MM.1S (cell line): ENCODE measurements around the gene PFKFB4.

Experiments used
- DNase-seq: peaks from one replicate; pipeline ENCODE4 v3.0.0-alpha.2; 2015
- H2AFZ ChIP-seq: fragments of 300-600 bp; sonication (generic); 2 replicates; pipeline ENCODE4 v1.6.0; 2016; ENCODE audit warnings: antibody characterized with exemption, low read length
- H3F3A ChIP-seq: fragments of 300-600 bp; sonication (generic); 2 replicates; pipeline ENCODE4 v1.6.1; 2016; ENCODE audit warnings: mild to moderate bottlenecking, antibody characterized with exemption, low read length, moderate library complexity, mixed read lengths; ENCODE audit not compliant: insufficient read depth
- H3K27ac ChIP-seq: fragments of 300-600 bp; sonication (generic); 2 replicates; pipeline ENCODE4 v1.5.1; 2016; ENCODE audit warnings: mild to moderate bottlenecking, low read length
- H3K27me3 ChIP-seq: fragments of 300-600 bp; sonication (generic); replicated peaks from 2 replicates; pipeline ENCODE4 v1.6.0; 2016; ENCODE audit warnings: low read length; ENCODE audit not compliant: insufficient read depth
- H3K36me3 ChIP-seq: fragments of 300-600 bp; sonication (generic); replicated peaks from 2 replicates; pipeline ENCODE4 v1.6.1; 2016; ENCODE audit warnings: mild to moderate bottlenecking, low read length, mixed read lengths; ENCODE audit not compliant: insufficient read depth
- H3K4me1 ChIP-seq: fragments of 300-600 bp; sonication (generic); 2 replicates; pipeline ENCODE4 v1.6.1; 2016; ENCODE audit warnings: low read length, mixed read lengths
- H3K4me2 ChIP-seq: fragments of 300-600 bp; sonication (generic); 2 replicates; pipeline ENCODE4 v1.6.0; 2016; ENCODE audit warnings: low read depth, low read length
- H3K4me3 ChIP-seq: fragments of 300-600 bp; sonication (generic); 2 replicates; pipeline ENCODE4 v1.5.1; 2016; ENCODE audit warnings: low read length, mixed read lengths
- H3K79me2 ChIP-seq: fragments of 300-600 bp; sonication (generic); 2 replicates; pipeline ENCODE4 v1.6.1; 2016; ENCODE audit warnings: mixed run types, low read length, mixed read lengths
- H3K9ac ChIP-seq: fragments of 300-600 bp; sonication (generic); 2 replicates; pipeline ENCODE4 v1.6.1; 2016; ENCODE audit warnings: low read length, mixed read lengths
- H3K9me2 ChIP-seq: fragments of 300-600 bp; sonication (generic); replicated peaks from 2 replicates; pipeline ENCODE4 v1.6.1; 2016; ENCODE audit warnings: mild to moderate bottlenecking, low read length, mixed read lengths; ENCODE audit not compliant: insufficient read depth
- H3K9me3 ChIP-seq: fragments of 300-600 bp; sonication (generic); replicated peaks from 2 replicates; pipeline ENCODE4 v1.6.1; 2016; ENCODE audit warnings: mild to moderate bottlenecking, low read length, mixed read lengths; ENCODE audit not compliant: insufficient read depth
- H4K20me1 ChIP-seq: fragments of 300-600 bp; sonication (generic); 2 replicates; pipeline ENCODE4 v1.6.1; 2016; ENCODE audit warnings: mild to moderate bottlenecking, low read length, moderate library complexity, mixed read lengths; ENCODE audit not compliant: insufficient read depth
- EZH2 ChIP-seq: fragments of 300-600 bp; sonication (generic); optimal IDR thresholded peaks from 2 replicates; pipeline ENCODE3; 2017; ENCODE audit warnings: low read depth, mild to moderate bottlenecking, antibody characterized with exemption, low read length, mixed read lengths
- EZH2phosphoT487 ChIP-seq: fragments of 300-600 bp; sonication (generic); IDR thresholded peaks from 2 replicates; pipeline ENCODE4 v1.6.1; 2018; ENCODE audit warnings: antibody characterized with exemption, low read length
- TF ChIP-seq, protein P1 (sequence below): fragments of 300-600 bp; sonication (generic); IDR thresholded peaks from 2 replicates; pipeline ENCODE4 v1.5.1; 2016; ENCODE audit warnings: antibody characterized with exemption, low read length, mixed read lengths

Gene PFKFB4

DNA sequence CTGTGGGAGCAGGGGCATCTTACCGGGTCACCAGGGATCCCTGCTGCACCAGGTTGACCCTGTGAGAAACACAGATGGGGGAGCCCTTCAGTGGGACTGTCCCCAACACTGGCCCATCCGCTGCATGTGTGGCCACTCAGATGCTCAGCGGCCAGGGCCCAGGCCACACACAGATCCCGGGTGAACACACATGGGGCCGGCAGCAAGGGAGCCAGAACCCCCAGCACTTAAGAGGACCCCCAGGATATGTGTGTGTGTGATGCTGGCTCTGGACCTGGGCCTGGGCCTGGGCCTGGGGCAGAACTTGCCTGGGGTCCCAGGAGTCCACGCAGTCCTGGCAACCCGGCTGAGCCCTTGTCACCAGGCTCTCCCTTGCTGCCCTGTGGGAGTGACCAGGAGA, 11.9 kb upstream of the PFKFB4 start:
- no peaks in the 10 kb centered on the region for H3F3A ChIP-seq
- H3K27ac ChIP-seq: no peak overlapping the region
- H3K9ac ChIP-seq: no peak overlapping the region
- no peak overlapping the region for H3K4me2 ChIP-seq
- TF ChIP-seq EZH2phosphoT487 (no peak), EZH2 (no peak)
- TF ChIP-seq, protein P1, sequence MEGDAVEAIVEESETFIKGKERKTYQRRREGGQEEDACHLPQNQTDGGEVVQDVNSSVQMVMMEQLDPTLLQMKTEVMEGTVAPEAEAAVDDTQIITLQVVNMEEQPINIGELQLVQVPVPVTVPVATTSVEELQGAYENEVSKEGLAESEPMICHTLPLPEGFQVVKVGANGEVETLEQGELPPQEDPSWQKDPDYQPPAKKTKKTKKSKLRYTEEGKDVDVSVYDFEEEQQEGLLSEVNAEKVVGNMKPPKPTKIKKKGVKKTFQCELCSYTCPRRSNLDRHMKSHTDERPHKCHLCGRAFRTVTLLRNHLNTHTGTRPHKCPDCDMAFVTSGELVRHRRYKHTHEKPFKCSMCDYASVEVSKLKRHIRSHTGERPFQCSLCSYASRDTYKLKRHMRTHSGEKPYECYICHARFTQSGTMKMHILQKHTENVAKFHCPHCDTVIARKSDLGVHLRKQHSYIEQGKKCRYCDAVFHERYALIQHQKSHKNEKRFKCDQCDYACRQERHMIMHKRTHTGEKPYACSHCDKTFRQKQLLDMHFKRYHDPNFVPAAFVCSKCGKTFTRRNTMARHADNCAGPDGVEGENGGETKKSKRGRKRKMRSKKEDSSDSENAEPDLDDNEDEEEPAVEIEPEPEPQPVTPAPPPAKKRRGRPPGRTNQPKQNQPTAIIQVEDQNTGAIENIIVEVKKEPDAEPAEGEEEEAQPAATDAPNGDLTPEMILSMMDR: no peak
- H3K9me3 ChIP-seq: no peaks in the 10 kb centered on the region
- H3K27me3 ChIP-seq: peaks cover 14% of the 10 kb centered on the region
- H3K79me2 ChIP-seq: no peaks in the 10 kb centered on the region
- DNase-seq: no peak
- no peaks in the 10 kb centered on the region for H4K20me1 ChIP-seq
- H3K4me3 ChIP-seq: no peak overlapping the region
- H3K9me2 ChIP-seq: no peaks in the 10 kb centered on the region
- no peaks in the 10 kb centered on the region for H3K36me3 ChIP-seq
- no peaks in the 10 kb centered on the region for H3K4me1 ChIP-seq
- H2AFZ ChIP-seq: no peak overlapping the region

DNA sequence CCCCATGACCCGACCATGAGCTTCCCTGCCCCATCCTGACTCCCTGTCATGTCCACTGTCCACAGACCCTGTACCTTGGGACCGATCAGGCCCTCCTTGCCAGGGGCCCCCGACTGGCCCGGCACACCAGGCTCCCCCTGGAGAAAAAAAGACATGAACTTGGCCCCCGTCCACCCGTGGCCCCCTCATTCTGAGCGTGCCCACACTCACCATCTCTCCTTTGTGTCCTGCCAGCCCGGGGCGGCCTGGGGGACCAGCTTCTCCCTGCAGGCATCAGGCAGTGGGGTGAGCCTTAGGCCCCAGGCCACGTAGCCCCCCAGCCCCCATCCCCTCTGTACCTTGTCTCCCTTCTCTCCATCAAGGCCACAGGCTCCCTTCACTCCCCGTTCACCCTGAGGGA, 10.9 kb upstream of the PFKFB4 start:
- Histone ChIP-seq H2AFZ (no peak overlapping the region), H3K9me2 (no peaks in the 10 kb centered on the region), H3K4me3 (no peak overlapping the region), H3K36me3 (no peaks in the 10 kb centered on the region), H4K20me1 (no peaks in the 10 kb centered on the region), H3K4me2 (no peak overlapping the region), H3K9ac (no peak overlapping the region), H3K27ac (no peak overlapping the region), H3F3A (no peaks in the 10 kb centered on the region), H3K9me3 (no peaks in the 10 kb centered on the region), H3K27me3 (peaks cover 22% of the 10 kb centered on the region), H3K79me2 (no peaks in the 10 kb centered on the region), H3K4me1 (no peaks in the 10 kb centered on the region)
- TF ChIP-seq EZH2phosphoT487: no peak
- TF ChIP-seq EZH2: no peak
- TF ChIP-seq, protein P1: no peak
- no peak for DNase-seq

DNA sequence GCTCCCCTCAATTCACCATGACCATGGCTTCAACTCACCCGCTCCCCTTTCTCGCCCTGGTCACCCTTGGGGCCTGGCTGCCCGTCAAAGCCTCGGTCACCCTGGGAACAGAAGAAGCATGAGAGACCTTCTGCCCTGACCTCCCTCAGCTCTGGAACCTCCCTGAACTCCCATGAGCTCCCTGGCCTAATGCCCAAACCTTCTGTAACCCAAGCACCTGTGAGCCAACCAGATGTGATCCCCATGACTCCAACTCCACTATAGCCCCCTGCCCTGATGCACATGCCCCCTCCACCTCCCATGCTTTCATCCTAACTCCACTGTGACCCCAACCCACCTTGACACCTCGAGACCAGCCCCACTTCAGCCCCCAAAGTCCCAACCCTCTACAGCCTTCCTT, 10.5 kb upstream of the PFKFB4 start:
- Histone ChIP-seq H3F3A (no peaks in the 10 kb centered on the region), H3K4me3 (no peak overlapping the region), H3K9me3 (no peaks in the 10 kb centered on the region), H2AFZ (no peak overlapping the region), H3K36me3 (no peaks in the 10 kb centered on the region), H3K79me2 (no peaks in the 10 kb centered on the region), H3K9ac (no peak overlapping the region), H3K4me2 (no peak overlapping the region), H3K4me1 (no peaks in the 10 kb centered on the region), H3K9me2 (no peaks in the 10 kb centered on the region), H3K27ac (no peak overlapping the region), H4K20me1 (no peaks in the 10 kb centered on the region), H3K27me3 (peaks cover 27% of the 10 kb centered on the region)
- no peak for DNase-seq
- TF ChIP-seq, protein P1: no peak
- TF ChIP-seq EZH2phosphoT487 (no peak), EZH2 (no peak)
